Loucy (cell line): ENCODE results near the gene CORO2A.
"Not testable (repeated sequence)": the region's sequence is repeated elsewhere in the genome, so short reads cannot be mapped to it uniquely, and the experiment has no call there.

Source experiments
- H2AFZ ChIP-seq: fragments of 200-600 bp; sonication (generic); 2 replicates; pipeline ENCODE4 v1.6.0; 2016; ENCODE audit warnings: antibody characterized with exemption, mild to moderate bottlenecking, low read length, moderate library complexity
- H3F3A ChIP-seq: fragments of 200-600 bp; 2 replicates; pipeline ENCODE4 v1.6.0; 2016; ENCODE audit warnings: antibody characterized with exemption, low read depth, mild to moderate bottlenecking
- H3K27me3 ChIP-seq: fragments of 200-600 bp; sonication (generic); 2 replicates; pipeline ENCODE4 v1.6.1; 2014; ENCODE audit warnings: low read length, mild to moderate bottlenecking; ENCODE audit not compliant: insufficient read depth, poor library complexity, severe bottlenecking
- H3K36me3 ChIP-seq: fragments of 200-600 bp; sonication (generic); 2 replicates; pipeline ENCODE4 v1.6.1; 2016; ENCODE audit warnings: low read length; ENCODE audit not compliant: insufficient read depth
- H3K4me1 ChIP-seq: fragments of 200-600 bp; sonication (generic); 2 replicates; pipeline ENCODE4 v1.5.1; 2014; ENCODE audit warnings: low read length, mild to moderate bottlenecking; ENCODE audit not compliant: insufficient read depth, poor library complexity, severe bottlenecking
- H3K4me2 ChIP-seq: fragments of 200-600 bp; sonication (generic); 2 replicates; pipeline ENCODE4 v1.6.0; 2014; ENCODE audit warnings: antibody characterized with exemption, low read length, low read depth, mild to moderate bottlenecking; ENCODE audit not compliant: poor library complexity, severe bottlenecking
- H3K4me3 ChIP-seq: fragments of 200-600 bp; sonication (generic); 2 replicates; pipeline ENCODE4 v1.5.1; 2014; ENCODE audit warnings: low read length, mild to moderate bottlenecking, mixed read lengths; ENCODE audit not compliant: poor library complexity, severe bottlenecking
- H3K79me2 ChIP-seq: fragments of 200-600 bp; sonication (generic); 2 replicates; pipeline ENCODE4 v1.6.1; 2014; ENCODE audit warnings: low read length; ENCODE audit not compliant: insufficient read depth
- H3K9ac ChIP-seq: fragments of 200-600 bp; sonication (generic); 2 replicates; pipeline ENCODE4 v1.6.0; 2014; ENCODE audit warnings: mild to moderate bottlenecking, low read depth, low read length, moderate library complexity; ENCODE audit not compliant: poor library complexity, severe bottlenecking
- H3K9me2 ChIP-seq: fragments of 200-600 bp; sonication (generic); replicated peaks from 2 replicates; pipeline ENCODE4 v1.6.1; 2016; ENCODE audit warnings: low read depth, low read length, mixed read lengths
- H3K9me3 ChIP-seq: fragments of 200-600 bp; sonication (generic); 2 replicates; pipeline ENCODE4 v1.6.1; 2014; ENCODE audit warnings: mild to moderate bottlenecking, antibody characterized with exemption, low read length, low read depth; ENCODE audit not compliant: insufficient read depth
- H4K20me1 ChIP-seq: fragments of 200-600 bp; sonication (generic); 2 replicates; pipeline ENCODE4 v1.6.0; 2014; ENCODE audit warnings: antibody characterized with exemption, low read length, mild to moderate bottlenecking; ENCODE audit not compliant: insufficient read depth, poor library complexity, severe bottlenecking
- CTCF ChIP-seq: fragments of 200-600 bp; sonication (generic); conservative IDR thresholded peaks from 2 replicates; pipeline ENCODE4 v1.5.1; 2014; ENCODE audit warnings: mild to moderate bottlenecking, antibody characterized with exemption, low read length
- EZH2phosphoT487 ChIP-seq: fragments of 200-600 bp; IDR thresholded peaks from 2 replicates; pipeline ENCODE4 v1.6.1; 2018; ENCODE audit warnings: antibody characterized with exemption, mild to moderate bottlenecking, moderate library complexity, borderline replicate concordance

The CORO2A gene

DNA sequence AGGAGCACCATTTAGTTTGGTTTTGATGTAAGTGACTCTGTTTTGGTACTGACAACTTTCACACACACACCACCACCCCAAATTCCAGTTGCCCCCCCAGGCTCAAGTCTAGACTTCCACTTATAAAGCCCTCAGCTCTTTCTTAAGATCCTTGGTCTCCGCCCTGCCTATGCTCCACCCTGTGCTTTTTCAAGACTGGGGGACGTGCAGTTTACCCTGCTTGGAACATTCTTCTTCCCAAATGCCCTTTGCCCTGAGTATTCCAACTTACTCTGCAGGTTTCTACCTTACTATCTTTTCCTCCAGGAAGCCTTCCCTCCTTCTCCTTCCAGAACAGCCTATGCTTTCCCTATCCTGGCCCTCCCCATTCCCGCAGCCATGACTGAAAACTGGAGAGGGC is 72.0 kb downstream of the CORO2A start:
- H3K4me1 ChIP-seq, result peaks cover 41% of the 10 kb centered on the region
- no peaks in the 10 kb centered on the region for H3K36me3 ChIP-seq
- no peaks in the 10 kb centered on the region for H3K9me2 ChIP-seq
- 0 out of 2 replicates have a peak, but pooled peaks cover 3% of the 10 kb centered on the region for H3F3A ChIP-seq
- H4K20me1 ChIP-seq, result no peaks in the 10 kb centered on the region
- no peaks in the 10 kb centered on the region for H3K9me3 ChIP-seq
- H3K4me2 ChIP-seq, result peak overlapping the region; percentile 22
- H3K4me3 ChIP-seq, result no peak overlapping the region
- no peak overlapping the region for H2AFZ ChIP-seq
- TF ChIP-seq CTCF (no peak), EZH2phosphoT487 (no peak)
- peaks cover 6% of the 10 kb centered on the region; the same call in 1 of the 2 replicates for H3K79me2 ChIP-seq
- H3K27me3 ChIP-seq, result no peaks in the 10 kb centered on the region
- no peak overlapping the region for H3K9ac ChIP-seq

DNA sequence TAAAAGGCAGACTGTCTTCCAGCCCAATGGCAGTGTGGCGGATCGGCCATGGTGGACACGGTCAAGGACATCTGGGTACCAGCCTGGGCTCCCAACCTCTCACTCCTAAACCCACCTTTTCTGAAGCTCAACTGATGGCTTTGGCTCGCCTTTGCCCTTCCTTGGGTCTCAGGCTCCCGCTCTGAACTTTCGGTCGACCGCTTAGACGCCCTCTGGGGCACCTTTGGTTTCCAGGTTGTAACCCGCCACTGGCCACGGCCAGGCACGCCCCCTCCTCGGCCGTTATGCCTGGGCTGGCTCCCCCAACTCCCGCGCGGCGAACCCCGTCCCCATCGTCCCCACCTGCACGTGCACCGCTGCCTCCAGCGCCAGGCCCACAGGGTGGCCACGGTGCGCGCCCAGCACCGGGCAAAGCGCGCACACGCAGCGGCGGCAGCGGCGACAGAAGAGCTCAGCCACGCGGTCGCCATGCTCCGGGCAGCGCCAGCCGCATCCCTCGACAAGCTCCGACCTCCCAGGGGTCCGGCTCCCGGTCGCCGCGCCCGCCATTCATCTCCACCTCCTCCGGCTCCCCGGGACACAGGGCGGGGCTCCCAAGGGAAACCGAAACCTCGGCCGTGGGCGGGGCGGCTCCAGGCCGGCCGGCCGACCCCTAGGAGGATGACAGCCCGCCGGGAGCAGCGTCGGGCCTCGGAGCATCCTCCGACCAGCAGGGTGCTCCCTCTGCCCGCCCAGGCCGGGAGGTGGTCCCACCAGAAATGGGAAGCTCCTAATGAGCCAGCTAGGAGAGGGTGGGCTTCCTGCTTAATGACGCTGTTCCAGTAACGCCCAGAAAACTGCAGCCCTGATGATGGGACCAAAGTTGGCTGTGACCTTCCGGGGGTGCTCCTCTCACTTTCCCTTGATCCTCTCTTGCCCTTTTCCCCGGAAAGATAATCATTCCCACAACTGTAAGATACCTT is 73.5 kb downstream of the CORO2A start, which contains the start of gene TRIM14:
TSS of gene TRIM14 (minus strand) at position 583 of the 962 bp plus-strand sequence. CDS start at position 549, 34 bp downstream.
- H3K4me1 ChIP-seq, result peaks cover 41% of the 10 kb centered on the region
- peak within 1 kb of the TSS; percentile 92 for H2AFZ ChIP-seq
- no peaks in the 10 kb centered on the region for H4K20me1 ChIP-seq
- peak within 1 kb of the TSS; percentile 79 for H3K9ac ChIP-seq
- H3K4me3 ChIP-seq, result peak within 1 kb of the TSS; percentile 74
- 0 out of 2 replicates have a peak, but pooled peaks cover 3% of the 10 kb centered on the region for H3F3A ChIP-seq
- H3K9me3 ChIP-seq, result no peaks in the 10 kb centered on the region
- H3K36me3 ChIP-seq, result no peaks in the 10 kb centered on the region
- peaks cover 6% of the 10 kb centered on the region; the same call in 1 of the 2 replicates for H3K79me2 ChIP-seq
- H3K9me2 ChIP-seq, result no peaks in the 10 kb centered on the region
- H3K27me3 ChIP-seq, result no peaks in the 10 kb centered on the region
- TF ChIP-seq CTCF, result peak; percentile 30; the same call in 1 of the 2 replicates
- TF ChIP-seq EZH2phosphoT487, result no peak
- peak within 1 kb of the TSS; percentile 86 for H3K4me2 ChIP-seq

- Histone ChIP-seq H3F3A (0 out of 2 replicates have a peak, but pooled peaks cover 3% of the 10 kb centered on the region), H3K79me2 (peaks cover 6% of the 10 kb centered on the region; the same call in 1 of the 2 replicates), H4K20me1 (no peaks in the 10 kb centered on the region), H3K36me3 (no peaks in the 10 kb centered on the region), H3K9me2 (no peaks in the 10 kb centered on the region), H3K9ac (peak overlapping the region; percentile 79), H3K4me3 (peak overlapping the region; percentile 74), H3K9me3 (no peaks in the 10 kb centered on the region), H2AFZ (peak overlapping the region; percentile 92), H3K4me1 (peaks cover 41% of the 10 kb centered on the region), H3K4me2 (peak overlapping the region; percentile 86), H3K27me3 (no peaks in the 10 kb centered on the region)
- TF ChIP-seq CTCF (peak; percentile 58), EZH2phosphoT487 (no peak)
Observed at GRCh38 chr9:98117984-98118639, 74.3 kb downstream of the CORO2A start.

- not testable (repeated sequence) for H3K9me3 ChIP-seq, H4K20me1 ChIP-seq, H3K36me3 ChIP-seq, H3K4me2 ChIP-seq, H3K27me3 ChIP-seq, H3K9me2 ChIP-seq, H2AFZ ChIP-seq, H3K9ac ChIP-seq, H3K79me2 ChIP-seq, H3F3A ChIP-seq, H3K4me3 ChIP-seq
- H3K4me1 ChIP-seq, result peaks cover 37% of the 10 kb centered on the region
Observed at GRCh38 chr9:98117097-98117496, 75.3 kb downstream of the CORO2A start.
